Stimulated activated CD8-positive, alpha-beta memory T cell treated with anti-CD3 and anti-CD28 coated beads, Interleukin-15, amount 100 ng/mL, for 1 hour (primary cell): ENCODE data around the gene USH1C.

Experiments used
- DNase-seq: peaks from one replicate; pipeline ENCODE4 v3.0.0-alpha.2; 2020; ENCODE audit warnings: low read depth

The USH1C gene

DNA sequence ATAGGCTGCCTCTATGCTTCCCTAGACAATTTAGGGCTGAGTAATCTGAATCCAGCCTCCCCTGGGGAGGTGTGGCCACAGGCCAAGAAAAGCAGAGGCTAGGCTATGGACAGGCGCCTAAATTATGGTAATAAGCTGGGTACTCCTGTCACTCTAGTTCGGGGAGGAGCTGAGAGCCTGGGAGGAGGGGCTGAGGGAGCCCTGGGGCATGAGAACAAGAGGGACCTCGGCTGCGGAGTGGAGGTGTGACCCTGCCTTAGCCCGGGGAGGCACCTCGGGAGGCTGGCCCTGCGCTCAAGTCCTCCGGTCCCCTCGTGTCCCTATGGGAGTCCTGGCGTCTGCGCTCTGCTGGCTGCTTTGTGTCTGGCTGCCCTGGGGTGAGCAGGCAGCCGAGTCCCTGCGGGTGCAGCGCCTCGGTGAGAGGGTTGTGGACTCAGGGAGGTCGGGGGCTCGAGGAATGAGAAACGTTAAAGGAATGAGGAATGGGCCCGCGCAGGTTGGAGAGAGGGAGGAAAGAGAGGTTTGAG is 2.9 kb upstream of the USH1C start, which contains the start of gene OTOG:
OTOG (plus strand) TSS at position 209 of the 527 bp plus-strand sequence; CDS start at position 323, 114 bp downstream.
- no peak for DNase-seq

DNA sequence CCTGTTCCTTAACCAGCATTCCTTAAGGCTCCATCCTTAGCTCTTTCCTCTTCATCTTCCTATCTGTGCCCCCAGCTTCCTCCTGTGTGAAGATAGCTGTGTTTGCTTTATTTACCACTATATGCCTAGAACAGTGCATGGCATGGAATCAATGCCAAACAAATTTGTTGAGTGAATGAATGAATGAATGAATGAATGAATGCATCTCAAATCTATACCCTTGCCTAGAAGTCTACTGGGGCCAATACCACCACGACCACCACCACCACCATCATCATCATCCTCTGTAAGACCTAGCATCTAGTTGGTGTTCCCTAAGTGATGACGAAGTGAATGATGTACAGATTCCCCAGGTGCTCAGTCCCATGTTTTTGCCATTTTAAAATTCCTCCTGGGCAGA is 2.0 kb upstream of the USH1C start:
- no peak for DNase-seq

DNA sequence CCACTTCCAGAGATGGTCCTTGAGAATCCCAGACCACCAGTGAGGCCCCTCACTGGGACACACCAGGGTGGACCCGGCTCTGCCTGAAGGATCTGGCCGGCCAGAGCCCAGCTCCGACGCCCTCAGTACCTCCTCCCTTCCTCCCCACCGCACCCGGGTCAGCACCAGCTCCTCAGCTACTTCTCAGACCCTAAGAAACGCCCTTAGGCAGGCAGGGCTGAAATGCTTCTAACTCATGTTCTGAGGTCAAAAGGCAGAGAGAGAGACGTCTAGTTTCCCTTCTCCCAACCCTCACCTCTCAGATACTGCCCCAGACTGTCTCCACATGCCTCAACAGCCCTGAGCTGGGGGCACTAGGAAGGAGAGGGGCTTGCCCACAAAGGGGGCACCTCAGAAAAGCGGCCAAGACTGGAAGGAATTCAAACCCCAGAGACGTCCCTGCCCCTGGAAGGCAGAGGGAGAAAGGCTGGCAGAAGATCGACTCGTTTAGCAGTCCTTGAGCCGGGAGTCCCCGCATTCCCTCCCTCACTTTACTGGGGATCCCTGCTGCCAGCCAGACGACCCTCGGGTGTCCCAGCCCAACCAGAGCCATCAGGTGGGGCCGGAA is 539 bp downstream of the USH1C start:
- DNase-seq, result no peak

DNA sequence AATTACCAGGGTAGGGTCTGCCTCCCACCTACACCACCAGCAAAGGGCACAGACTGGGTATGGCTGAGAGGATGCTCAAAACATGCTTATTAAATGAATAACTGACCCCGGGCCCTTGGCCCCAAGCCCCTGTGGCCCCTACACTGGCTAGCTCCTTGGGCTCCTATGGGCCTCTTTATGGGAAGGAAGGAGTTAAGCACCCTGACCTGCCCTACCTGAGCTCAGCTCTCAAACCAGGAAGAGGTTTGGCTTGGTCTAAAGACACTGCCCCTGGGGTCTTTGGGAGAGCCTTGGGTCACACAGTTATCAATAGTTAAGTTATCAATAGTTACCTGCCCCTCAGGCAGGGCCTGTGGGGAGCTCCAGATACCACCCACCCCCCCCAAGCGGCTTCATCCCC is 1.2 kb downstream of the USH1C start:
- no peak for DNase-seq

DNA sequence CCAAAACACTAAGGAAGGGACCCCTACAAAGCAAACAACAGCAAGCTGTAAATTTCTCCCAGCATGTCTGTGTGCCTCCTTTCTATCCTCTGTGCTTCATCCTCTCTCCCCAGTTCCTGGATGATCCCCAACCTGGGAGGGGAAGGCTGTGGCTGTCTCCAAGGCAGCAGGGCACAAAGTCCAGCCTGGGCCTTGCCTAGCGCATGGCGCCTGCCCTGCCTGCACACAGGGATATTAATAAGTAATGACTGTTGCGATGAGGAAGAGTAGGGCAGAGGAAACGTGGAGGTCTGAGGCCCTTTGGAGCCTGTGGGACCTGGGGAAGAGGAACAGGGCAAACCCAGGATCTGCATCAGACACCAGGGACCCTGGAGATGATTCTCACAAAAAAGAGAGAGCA is 2.0 kb downstream of the USH1C start:
- no peak for DNase-seq

DNA sequence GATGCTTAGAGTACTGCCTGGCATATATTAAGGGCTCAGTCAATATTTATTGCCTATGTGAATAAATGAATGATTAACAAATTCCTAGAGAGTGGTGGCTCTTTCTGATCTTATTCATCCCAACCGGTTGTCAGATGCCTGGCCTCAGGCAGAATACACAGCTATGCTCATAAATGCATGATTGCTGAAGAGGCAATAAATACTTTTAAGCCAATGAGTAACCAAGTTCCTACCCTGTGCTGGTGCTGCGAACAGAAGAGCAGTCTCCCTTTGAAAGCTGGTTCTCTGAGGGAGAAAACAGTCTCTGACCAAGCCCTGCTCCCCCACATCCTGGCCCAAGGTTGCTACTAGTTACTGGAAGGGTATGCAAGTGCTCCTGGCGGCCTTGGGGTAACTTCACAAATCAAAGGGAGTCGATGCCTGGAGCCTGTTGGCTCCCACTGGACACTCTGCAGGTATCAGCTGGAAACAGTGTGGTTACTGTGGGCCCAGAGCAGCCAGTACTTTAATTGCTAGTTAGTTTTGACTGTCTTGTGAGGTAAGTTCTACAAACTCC is 2.8 kb downstream of the USH1C start:
- DNase-seq, result no peak

DNA sequence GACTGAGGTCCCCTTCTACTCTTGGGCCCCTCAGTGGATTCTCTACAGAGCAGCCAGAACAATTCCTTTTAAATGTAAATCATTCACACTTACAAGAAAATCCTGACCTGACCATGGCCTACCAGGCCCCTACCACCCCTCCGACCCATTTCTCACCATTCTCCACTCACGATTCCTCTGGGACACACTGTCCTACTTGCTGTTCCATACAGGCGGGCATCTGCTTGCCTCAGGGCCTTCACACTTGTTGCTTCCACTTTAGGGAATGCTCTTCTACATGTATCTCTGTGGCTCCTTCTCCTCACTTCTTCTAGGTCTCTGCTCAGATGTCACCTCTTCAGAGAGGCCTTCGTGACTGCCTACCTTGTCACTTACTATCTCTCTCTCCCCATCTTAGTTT is 3.4 kb downstream of the USH1C start:
- DNase-seq, result no peak

DNA sequence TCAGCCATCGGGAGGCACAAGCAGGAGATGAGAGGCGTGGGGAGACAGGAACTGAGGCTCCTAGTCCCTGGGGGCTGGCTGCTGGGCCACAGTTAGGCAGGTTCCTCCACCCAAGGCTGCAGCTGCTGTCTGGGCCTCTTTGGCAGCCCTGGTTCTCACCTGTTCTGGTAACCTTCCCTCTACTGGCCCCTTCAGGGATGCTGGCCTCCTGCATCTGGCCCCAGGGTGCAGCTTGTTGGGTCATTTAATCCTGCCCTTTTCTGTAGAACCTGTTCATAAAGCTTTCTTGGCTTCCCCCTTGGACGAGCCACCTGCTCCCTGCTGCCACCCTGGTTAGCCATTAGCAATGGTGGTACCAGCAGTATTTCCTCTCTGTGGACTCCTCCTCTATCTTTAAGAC is 5.5 kb downstream of the USH1C start:
- no peak for DNase-seq

DNA sequence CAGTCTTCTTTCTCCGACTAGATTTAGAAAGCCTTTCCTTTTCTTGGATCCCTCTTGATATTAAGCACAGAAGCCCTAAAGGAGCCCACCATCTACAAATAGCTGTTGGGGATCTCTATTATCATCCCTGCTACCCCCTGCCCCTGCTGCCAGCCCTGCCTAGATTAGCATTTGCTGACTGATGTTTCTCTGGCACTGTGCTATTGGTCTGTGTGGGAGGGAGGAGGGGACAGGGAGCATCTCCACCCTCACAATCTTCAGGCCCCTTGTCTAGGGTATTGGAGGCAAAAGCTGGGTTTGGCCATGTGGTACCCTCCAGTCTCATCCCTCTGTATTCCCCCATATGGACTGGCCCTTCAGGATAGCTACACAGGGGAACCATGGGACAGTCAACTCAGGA is 6.2 kb downstream of the USH1C start:
- no peak for DNase-seq

DNA sequence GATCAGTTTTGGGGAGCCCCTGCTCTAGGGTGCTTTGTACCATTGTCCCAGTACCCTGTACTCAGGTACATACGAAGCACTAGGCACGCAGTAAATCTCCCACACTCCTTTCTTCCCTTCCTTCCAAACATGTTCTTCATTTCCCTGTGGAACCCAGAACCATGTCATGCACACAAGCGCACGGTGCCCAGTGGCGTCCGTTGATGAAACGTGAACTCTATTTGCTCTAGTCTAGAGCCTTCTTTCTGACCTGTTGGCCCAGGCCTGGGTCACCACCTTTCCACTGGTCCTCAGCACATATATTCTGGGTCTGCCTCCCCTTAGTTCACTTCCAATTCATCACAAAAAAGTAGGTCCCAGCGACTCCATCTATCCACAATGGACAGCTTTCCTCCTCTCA is 7.0 kb downstream of the USH1C start:
- no peak for DNase-seq

DNA sequence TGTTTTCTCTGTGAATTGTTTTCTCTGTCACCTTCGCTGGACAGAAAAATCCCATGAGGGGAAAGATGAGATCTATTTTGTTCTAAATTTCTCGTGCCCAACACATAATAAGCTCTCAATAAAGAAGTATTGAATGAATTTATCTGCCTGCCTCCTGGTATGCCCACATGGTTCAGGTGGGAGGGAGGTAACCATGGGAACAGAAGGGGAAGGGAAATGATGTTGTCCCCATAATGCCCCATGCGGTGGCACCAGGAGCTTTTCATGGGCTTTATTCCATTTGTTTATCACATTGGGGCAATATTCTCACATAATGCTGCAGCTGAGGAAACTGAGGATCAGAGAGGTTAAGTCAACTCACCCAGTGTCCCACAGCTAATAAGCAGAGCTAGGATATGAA is 8.7 kb downstream of the USH1C start:
- DNase-seq, result no peak

DNA sequence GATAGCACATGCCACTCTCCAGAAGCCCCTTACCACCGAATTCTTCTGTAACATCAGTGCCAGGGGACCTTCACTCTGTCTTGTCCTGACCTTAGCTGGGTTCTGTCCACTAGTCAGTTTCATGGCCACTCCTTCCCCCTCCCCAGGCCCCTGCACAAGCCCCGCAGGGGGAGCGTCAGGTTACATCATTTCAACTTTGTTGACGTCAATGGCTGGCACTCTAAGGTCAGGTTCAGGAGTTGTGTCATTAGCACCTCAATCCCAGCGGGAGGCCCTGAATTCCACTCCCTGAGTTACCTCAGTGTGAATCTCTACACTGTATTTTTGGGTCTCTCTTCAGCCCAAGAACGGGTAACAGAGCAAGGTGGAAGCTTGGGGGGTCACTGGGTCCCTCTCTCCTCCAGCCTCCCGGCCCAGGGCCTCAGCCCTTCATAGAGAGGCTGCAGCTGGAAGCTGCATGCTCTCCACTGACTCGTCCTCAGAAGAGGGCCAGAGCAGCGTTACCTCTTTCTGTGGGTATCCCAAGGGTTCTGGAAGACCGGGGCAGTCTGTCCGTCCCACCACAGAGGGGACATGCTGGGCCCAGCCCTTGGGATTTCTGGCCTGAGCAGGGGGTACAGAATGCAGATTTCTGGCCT is 10.3 kb downstream of the USH1C start:
- DNase-seq, result no peak

DNA sequence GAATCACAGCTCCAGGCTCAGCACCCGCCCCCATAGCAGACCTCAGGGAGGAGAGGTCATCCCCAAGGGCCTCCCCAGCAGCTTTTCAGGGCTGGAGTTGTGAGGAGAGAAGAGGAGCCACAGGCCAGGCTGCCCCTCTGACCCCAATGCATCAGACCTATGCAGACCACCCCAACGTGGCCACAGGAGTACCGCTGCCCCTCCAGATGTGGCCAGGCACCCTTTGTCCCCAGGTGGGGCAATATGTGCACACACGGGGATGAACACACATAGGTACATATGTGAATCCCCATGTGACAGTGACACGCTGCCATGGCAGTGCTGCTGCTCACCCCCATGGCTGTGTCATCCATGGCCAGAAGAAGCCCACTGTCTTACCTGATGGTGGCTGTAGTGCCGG is 10.9 kb downstream of the USH1C start:
- DNase-seq, result no peak

DNA sequence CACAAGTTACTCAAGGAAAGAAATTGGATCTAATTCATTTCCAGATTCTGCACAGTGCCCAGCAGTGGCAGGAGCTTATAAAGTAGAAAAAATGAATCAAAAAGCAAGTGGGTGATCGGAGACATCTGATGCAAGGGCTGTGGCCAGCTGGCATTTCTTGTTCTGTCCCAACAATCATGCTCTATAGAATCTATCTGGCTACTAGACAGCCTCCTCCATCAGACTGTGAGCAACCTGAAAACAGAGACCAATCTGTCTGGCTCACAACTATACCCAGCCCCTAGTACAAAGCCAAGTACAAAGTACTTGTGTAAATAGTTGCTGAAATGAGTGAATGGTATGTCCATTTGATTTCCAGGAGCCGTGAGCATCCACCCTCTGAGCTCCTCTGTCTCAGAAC is 11.4 kb downstream of the USH1C start:
- DNase-seq, result no peak

DNA sequence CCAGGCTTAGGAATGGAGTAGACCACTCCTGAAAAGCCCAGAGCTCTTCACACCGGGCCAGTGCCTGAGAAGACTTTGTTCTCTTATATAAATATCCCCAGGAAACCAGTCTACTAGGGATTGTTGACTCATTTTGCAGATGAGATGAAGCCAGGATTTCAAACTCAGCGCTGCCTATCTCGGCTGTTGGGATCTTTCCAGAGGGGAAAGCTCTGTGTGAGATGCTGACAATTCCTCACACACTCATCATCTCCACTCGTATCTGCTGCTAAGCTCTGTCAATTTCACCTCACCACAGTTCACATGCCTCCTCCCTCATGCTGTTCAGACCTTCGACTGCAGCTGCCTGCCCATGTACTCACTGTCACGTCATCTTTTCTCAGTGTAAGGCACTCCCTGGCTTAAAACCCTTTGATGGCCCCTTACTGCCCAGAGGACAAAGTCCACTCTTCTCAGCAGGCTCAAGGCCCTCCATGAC is 12.5 kb downstream of the USH1C start:
- no peak for DNase-seq

DNA sequence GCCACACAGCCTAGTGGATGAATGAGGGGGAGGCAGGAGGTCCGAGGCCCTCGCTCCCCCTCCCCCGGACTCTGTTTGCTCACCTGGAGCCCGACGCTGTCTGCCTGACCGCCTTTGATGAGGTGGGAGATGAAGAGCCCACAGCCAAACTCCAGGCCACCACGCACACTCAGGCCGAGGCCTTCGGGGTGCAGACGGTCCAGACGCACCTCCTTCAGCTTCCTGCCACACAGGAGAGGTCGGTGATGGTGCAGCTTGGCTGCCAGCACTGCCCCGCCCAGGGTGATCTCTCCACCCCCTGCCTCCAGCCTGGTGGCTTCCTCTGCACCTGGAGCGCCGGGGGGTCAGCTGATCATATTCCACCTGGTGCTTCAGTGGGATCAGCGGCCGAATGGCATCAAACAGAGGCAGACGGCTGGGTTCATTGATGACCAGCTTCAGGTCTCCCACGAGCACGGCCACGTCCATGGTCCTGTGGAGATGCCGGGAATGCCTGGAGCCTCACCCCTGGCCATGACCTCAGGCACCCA is 13.1 kb downstream of the USH1C start:
- no peak for DNase-seq

DNA sequence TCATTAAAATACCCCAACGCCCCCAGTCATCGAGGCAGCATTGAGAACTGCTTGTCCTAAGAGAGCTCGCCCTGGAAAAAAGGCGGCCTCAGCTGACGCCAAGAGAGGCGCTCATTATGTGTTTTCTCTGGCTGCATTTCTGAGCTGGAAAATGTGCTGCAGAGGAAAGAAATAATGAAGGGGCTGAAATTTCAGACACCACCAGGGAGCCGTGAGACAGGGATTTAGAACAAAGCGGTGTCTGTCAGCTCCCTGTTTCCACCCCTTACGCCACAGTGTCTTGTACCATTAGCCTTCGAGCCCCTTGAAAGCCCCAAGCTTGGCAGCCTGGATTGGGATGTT is 14.4 kb downstream of the USH1C start:
- no peak for DNase-seq

DNA sequence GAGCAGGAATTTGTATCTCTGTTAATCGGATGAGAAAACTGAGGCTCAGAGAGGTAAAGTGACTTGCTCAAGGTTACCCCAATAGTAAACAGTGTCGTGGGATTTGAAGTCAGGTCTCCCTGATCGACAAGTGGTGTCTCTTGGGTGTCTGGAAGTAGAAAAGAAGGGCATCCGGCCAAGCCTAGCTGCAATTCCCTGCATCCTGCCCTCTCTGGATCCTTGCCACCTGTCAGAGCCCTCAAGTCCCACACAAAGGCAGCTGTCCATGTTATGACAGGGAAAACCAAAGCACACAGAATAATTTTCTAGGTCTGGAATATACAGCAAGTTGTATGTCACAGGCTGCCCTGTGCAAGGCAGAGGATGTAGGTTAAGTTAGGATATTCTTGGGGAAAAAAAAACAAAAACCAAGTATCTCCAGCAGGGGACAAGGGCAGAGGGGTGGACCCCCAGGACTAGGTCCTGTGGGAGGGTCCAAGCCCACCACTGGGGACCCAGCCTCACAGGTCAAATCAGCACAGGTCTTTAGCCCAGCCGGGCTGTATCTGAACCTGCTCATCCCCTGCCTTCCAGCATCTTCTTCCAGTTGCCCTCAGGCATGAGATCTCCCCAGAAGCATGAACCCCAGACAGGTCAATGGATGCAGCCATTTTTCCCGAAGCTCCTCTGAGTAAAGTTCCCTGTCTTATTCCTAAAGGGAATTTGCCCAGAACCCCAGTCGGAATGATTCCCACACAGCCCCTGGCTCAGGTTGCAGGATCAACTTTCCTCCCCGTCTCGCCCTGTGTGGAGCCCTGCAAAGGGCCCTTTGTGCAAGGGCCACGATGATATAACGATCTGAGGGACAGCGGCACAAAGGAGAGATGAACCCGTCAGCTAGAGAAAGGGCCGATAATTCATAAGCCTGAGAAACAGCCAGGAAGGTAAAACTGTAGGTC is 15.0 kb downstream of the USH1C start:
- DNase-seq, result no peak

DNA sequence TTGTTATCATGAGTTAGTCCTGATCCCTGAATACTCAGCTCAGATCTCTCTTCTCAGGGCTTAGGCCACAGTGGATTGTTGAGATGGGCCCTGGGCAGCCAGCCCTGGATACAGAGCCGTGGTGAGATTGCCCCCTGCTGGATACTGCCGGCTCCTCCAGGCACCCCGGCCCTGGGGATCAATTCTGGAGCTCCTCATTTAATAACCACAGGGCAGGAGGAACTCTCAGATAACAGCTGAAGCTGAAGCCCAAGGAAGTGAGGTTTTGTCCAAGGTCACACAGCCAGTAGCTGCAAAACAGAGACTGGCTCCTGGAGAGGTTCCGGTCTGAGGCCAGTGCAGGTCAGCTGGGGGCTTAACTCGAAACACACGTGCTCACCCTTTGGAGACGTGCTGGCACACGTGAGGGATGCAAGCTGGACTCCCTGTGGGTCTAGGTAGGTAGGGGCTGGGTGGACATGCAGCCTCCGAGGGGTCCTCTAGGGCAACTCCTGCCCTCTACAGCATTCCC is 16.0 kb downstream of the USH1C start:
- no peak for DNase-seq

DNA sequence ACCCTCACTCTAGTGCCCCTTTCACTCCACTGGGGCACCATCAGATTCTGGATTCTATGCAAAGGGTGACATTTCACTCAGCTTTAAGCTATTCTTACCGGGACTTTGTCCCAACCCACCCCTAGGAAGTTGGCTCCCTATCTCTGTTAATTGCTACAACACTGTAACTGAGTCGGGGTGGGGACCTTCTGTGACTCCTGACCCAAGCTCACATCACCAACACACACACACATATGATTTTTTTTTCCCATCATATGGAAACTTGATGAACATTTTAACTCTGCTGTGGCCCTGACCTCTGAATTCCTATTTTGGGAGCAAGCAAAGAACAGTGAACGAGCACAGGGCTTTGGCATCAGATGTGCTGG is 16.6 kb downstream of the USH1C start:
- DNase-seq, result no peak

DNA sequence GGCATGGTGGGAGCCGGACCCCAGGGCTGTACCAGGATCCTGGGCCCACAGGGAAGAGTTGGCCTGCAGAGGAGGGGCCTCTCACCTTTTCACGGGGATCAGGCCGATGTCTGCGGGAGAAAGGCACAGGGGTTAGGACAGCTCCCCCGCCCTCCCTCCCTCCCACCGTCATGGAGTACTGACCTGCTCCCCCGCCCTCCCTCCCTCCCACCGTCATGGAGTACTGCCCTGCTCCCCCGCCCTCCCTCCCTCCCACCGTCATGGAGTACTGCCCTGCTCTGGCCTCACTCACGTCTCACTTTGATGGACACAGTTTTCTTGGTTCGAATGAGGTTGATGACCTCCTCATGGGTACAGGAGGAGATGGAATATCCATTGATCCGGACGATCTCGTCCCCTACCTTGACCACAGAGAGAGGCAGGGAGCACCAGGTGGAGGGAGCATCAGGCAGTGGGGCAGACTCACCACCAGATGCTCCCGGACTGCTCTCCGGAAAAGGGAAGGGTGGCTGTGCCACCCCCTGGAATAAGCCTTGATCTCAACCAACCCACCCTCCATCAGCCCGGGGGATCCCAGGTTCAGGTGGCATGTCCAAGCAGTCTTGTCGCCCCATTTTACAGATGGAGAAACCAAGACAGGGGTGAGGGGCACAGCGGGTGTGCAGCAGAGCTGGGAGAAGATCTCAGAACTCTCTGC is 17.1 kb downstream of the USH1C start:
- DNase-seq, result no peak

DNA sequence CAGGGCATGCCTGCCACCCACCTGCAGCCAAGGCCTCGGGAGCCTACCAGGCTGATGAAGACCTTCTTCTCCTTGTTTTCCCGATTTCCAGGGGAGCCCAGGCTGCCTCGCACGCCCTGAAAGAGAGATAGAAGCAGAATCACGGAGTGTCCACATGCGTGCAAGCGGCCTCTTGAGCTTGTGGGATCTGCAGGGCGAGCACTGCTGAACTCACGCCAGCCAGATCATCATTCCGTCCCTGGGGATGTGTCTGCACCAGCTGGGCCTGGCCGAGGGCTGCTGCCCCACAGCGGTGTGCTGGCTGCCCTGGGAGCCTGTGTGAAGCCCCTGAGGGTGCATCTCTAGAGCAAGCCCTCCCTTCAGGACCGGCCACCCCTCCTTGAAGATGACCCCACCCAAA is 17.9 kb downstream of the USH1C start:
- no peak for DNase-seq
